HG02588 (cell line): Measurements from ENCODE around the gene BCAP31.
"Not testable (repeated sequence)": the region's sequence is repeated elsewhere in the genome, so short reads cannot be mapped to it uniquely, and the experiment has no call there.

Experiments
- ATAC-seq: cut with Tn5 transposase; IDR thresholded peaks from one replicate; pipeline ENCODE4 v1.9.1; 2021; ENCODE audit warnings: mild to moderate bottlenecking, moderate library complexity; ENCODE audit not compliant: unreplicated experiment

Gene BCAP31

GRCh38 chrX:153685156-153685536 lies 39.0 kb downstream of the BCAP31 start:
- ATAC-seq = no peak

DNA sequence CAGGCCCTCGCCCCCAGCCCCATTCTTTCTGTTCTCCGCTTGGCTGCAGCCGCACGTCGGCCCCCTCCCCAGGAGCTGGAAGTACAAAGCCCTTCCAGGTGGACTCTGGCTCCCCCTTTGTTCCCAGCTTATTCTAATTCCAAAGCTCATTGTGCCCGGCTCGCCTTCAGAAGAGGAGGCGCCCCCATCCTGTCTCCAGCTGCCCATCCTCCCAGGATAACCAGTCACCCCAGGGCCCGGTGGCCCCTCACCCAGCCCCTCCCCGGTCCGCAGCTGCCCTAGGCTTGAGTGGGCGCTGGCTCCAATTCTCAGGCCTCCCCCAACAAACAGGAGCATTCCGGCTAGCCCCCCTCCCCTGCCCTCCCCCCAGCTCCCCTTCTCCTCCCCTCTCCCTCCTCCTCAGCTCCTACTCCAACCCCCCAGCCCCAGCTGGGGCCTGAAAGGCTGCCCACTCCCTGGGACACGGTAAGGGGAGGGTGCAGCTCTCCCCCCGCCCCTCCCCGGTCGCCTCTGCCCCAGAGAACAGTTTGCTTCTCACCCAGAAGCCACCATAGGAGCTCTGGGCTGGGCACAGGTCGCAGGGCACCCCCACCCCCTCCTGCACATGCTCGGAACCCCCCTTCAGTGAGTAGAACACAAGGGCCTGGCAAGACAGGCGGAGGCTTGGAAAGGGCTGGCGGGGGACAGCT lies 39.6 kb downstream of the BCAP31 start:
- ATAC-seq = no peak

DNA sequence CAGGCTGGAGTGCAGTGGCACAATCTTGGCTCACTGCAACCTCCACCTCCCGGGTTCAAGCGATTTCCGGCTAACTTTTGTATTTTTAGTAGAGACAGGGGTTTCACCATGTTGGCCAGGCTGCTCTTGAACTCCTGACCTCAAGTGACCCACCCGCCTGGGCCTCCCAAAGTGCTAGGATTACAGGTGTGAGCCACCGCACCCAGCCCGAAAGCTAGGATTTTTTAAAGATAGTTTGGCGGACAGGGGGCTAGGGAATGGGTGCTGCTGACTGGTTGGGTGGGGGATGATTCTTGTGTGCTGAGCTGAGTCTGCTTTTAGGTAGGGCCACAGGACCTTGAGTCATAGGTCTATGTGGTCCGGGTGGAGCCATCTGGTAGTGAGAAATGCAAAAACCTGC lies 40.7 kb downstream of the BCAP31 start:
- not testable (repeated sequence) for ATAC-seq

GRCh38 chrX:153681175-153681574 lies 43.0 kb downstream of the BCAP31 start:
- ATAC-seq = no peak

- no peak for ATAC-seq
Measured at GRCh38 chrX:153674219-153674851, 49.9 kb downstream of the BCAP31 start.

DNA sequence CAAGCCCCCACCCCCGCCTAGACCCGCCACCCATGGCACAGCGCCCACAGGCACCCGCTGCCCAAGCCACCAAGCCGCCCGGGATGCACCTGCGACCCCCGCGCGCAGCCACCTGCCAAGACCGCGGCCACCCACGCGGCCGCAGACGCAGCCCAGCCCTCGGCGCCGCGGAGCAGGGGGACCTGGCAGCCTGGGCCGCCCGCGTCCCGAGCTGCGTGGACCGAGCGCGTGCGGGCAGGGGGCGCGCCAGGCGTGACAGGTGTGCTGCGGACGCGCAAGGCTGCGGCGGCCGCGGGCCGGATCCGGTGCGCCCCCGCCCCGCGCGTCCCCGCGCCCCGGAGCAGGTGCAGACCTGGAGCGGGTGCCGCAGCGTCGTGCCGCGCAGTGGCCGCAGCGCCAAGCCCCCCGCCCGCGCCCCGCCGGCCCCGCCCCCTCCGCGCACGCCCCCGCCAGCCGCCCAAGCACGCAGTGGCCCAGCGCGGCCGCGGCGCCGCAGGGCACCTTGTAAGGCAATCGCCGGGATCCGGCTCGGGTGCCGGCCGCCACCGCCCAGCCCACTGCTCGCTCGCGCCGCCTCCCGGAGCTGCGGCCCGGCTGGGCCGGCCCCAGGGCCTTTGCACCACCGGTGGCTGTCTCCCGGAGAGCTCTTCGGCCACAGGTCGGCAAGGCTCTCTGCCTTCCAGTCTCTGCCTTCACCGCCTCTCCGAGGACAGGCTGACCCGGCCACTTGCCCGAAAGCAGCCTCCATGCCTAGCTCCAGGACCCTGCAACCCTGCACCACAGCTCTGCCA lies 50.6 kb downstream of the BCAP31 start, which contains the start of gene PNCK:
Gene PNCK, minus strand, starts transcription at position 386 of the 791 bp plus-strand sequence. CDS start 737 bp downstream, outside the sequence.
- no peak for ATAC-seq

GRCh38 chrX:153672531-153673427 lies 51.4 kb downstream of the BCAP31 start:
- ATAC-seq = no peak

GRCh38 chrX:153671589-153672530 lies 52.3 kb downstream of the BCAP31 start:
- no peak for ATAC-seq

- no peak for ATAC-seq
Measured at GRCh38 chrX:153670748-153671588, 53.2 kb downstream of the BCAP31 start.

- ATAC-seq = no peak
Measured at GRCh38 chrX:153669901-153670731, 54.1 kb downstream of the BCAP31 start.

GRCh38 chrX:153669174-153669890 lies 54.9 kb downstream of the BCAP31 start:
- ATAC-seq = no peak

DNA sequence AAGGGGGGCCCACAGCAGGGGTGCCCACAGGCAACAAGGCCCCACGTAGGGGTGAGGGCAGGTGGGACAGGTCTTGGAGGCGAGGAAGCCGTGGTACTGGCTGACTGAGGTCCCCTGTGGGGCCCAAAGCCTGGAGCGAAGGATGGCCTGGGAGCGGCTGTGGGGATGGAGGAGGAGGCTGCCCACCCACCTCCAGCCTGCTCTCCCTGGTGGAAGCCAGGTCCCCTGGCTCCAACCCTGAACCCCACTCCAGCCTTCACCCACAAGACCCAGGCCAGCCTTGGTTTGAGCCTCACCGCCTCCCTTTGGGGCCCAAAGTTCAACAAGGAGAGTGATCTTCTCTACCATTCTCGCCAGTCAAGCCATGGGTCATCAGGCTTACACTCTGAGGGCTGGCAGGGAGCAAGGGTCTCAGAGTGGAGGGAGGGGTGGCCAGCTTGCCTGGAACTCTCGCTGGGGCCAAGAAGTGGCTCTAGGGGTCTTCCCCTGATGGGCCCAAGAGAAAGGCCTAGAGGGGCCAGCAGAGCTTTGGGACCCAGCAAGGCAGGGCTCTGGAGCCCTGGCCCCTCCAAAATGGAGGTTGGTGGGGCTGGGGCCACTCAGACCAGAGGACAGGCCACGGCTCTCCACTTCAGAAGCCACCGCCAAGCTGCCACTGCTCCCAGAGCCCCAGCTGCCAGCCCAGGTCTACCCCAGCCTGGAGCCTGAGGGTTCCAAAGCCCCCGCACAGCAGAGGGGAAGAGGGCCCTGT lies 55.6 kb downstream of the BCAP31 start:
- ATAC-seq = no peak

DNA sequence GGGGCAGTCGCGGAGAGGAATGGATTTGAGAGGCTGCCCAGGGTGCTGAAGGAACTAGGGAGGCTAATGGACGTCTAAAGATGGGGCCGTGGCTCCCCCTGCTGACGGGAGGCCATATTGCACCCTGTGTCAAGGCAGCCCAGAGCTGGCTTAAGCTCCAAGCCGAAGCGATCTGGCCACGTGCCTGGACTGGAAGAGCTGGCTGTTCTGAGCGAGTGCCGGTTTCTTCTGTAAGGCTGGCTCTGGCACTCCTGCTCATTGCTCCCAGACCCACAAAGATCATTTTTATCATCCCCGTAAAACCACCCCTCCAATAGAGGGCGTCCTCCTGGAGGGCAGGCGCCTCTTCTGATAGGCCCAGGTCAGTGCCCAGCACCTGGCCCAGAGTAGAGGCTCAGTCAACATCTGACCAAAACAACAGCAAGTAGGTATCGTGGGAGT lies 56.2 kb downstream of the BCAP31 start:
- ATAC-seq = peak; percentile 53

- no peak for ATAC-seq
Measured at GRCh38 chrX:153667281-153667955, 56.8 kb downstream of the BCAP31 start.

DNA sequence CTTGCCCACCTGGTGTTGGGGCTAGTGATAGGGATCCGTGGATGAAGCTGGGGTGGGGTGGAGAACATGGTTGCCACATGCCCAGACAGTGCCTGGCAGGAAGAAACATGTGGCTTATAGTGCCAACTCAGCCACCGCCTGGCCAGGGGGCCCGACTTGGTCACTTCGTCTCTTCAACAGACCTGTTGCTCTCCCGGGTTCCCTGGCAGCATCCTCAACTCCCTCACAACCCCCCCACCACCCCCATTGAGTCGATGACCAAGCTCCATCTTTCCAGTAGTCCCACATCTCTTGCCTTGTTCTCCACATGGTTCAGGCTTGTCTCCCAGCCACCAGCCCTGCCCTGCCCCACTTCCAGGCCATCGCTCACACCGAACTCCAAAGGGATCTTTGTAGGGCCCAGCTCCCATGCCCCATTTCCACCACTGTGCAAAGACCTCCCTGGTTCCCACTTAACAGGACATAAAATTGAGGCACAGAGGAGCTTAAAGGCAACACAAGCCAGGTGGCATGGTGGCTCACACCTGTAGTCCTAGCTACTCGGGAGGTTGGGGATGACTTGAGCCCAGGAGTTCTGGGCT lies 58.4 kb downstream of the BCAP31 start:
- no peak for ATAC-seq

DNA sequence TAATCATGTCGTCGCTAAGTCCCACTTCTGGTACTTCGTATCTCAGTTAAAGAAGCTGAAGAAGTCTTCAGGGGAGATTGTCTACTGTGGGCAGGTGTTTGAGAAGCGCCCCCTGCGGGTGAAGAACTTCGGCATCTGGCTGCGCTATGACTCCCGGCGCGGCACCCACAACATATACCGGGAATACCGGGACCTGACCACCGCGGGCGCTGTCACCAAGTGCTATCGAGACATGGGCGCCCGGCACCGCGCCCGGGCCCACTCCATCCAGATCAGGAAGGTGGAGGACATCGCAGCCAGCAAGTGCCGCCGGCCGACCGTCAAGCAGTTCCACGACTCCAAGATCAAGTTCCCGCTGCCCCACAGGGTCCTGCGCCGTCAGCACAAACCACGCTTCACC lies 61.9 kb downstream of the BCAP31 start:
- ATAC-seq = no peak
